ENCODE measurements around the gene HIKESHI. TPM values are rescaled to one million over a fixed set of nuclear protein-coding genes. Genes with fewer than 3 reads are reported as not detected.

HIKESHI gene
- total RNA-seq, 2 experiments from 2014 or later = 37.8 to 38.3 TPM

DNA sequence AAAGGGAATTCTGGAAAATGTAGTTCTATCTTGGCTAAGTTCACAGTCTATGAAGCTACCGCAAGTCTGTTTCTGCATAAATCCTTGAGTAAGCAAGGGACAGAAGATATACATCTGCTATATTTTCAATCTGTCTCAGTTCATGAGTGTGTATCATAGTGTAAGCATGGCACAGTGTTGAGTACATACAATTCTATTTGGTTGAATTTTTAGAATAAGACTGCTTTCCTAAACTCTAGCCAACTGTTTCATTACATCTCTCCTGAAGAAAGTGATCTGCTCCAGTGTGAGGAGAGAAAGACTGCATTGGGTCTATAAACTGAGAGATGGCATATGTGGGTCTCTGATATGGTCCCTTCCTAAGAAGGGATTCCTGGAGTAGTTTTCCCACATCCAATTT is 70.0 kb downstream of the HIKESHI start:
- POLR2A ChIA-PET = no interaction called here
- DNase-seq (no peak), ATAC-seq (ENCODE audit: low read depth) (no peak)
- Mint-ChIP-seq H3K27ac (no peak overlapping the region), H3K4me1 (peaks cover 15% of the 10 kb centered on the region), H3K27me3 (no peaks in the 10 kb centered on the region), H3K9me3 (peaks cover 8% of the 10 kb centered on the region), H3K36me3 (peaks cover 2% of the 10 kb centered on the region), H3K4me3 (no peak overlapping the region)

DNA sequence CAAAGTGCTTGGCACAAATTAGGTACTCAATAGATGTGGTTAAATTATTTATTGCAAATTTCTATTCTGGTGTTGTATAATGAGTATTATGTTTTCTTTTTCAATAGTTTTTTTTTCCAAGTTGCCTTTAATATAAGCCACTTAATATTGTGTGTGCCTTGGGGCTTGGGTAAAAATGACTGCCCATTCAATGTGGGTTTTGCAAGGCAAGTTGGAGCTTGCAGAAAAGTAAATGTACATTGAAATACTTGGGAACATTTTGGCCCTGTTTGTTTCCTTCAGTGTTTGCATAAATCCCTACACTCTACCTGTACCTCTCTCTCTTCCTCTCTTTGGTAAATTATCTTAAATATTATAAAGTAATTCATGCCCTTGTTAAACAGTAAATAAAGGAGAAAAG is 70.5 kb downstream of the HIKESHI start:
- DNase-seq (no peak), ATAC-seq (ENCODE audit: low read depth) (no peak)
- peaks cover 15% of the 10 kb centered on the region for H3K4me1 Mint-ChIP-seq
- peaks cover 2% of the 10 kb centered on the region for H3K36me3 Mint-ChIP-seq
- no peaks in the 10 kb centered on the region for H3K27me3 Mint-ChIP-seq
- POLR2A ChIA-PET = no interaction called here
- no peak overlapping the region for H3K27ac Mint-ChIP-seq
- H3K9me3 Mint-ChIP-seq = peaks cover 8% of the 10 kb centered on the region
- no peak overlapping the region for H3K4me3 Mint-ChIP-seq

DNA sequence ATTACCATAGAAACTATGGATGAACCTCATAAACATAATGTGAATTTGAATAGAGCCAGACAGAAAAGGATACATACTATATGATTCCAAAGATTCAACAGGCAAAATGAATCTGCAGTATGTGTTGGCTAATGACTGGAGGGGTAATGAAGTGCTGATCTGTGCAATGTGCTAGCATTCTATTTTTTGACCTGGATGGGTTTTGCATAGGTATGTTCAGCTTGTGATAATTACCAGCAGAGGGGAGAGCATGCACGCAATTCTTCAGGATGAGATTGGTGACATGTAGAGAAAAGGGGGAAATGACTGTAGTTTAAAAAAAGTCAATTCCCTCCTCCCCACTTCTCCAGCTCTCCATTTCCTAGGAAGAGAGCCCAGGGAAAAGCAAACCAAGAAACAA is 72.0 kb downstream of the HIKESHI start:
- H3K27ac Mint-ChIP-seq = no peak overlapping the region
- H3K27me3 Mint-ChIP-seq = peaks cover 2% of the 10 kb centered on the region
- no peak for ATAC-seq (ENCODE audit: low read depth)
- peaks cover 2% of the 10 kb centered on the region for H3K36me3 Mint-ChIP-seq
- POLR2A ChIA-PET = no interaction called here
- no peak for DNase-seq
- H3K9me3 Mint-ChIP-seq = peaks cover 8% of the 10 kb centered on the region
- H3K4me1 Mint-ChIP-seq = peaks cover 14% of the 10 kb centered on the region
- no peak overlapping the region for H3K4me3 Mint-ChIP-seq

DNA sequence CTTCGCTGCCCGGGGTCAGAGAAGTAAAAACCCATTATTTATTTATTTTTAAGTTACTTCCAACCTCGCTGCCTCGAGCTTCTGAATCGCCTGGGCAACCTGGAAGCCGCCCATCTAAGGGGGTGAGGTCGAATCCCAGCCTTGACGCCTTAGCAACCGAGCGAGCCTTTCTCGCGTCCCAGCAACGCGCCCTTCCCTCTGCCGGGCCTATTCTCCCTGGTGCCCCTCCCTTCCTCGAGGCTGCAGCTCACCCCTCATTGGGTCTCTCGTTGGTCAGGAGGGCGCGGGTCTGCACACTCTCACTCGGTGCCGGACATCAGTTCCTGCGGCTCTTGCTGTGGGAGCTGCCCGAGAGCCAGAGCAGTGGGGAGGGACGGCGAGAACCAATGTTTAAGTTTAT is 72.5 kb downstream of the HIKESHI start, which contains the start of gene CCDC81:
Gene CCDC81 (plus strand): TSS at position 302 of the 400 bp plus-strand sequence. CDS start 277 bp downstream, outside the sequence.
- Mint-ChIP-seq H3K4me1 (peaks cover 13% of the 10 kb centered on the region), H3K27me3 (peaks cover 2% of the 10 kb centered on the region), H3K4me3 (no peak within 1 kb of the TSS), H3K27ac (no peak within 1 kb of the TSS), H3K36me3 (peaks cover 2% of the 10 kb centered on the region), H3K9me3 (peaks cover 8% of the 10 kb centered on the region)
- ATAC-seq (ENCODE audit: low read depth) = no peak
- DNase-seq = no peak
- POLR2A ChIA-PET = no interaction called here

DNA sequence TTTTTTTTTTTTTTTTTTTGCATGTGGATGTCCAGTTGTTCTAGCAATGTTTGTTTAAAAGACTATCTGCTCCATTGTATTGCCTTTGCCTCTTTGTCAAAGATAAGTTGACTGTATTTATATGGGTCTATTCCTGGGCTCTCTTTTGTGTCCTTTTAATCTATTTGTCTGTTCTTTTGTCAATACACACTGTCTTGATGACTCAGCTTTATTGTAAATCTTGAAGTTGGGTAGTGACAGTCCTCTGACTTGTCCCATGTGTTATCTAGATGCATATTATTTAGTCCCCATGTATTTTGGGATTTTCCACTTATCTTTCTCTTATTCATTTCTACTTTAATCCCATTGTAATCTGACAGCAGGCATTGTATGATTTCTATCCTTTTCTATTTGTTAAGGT is 75.9 kb downstream of the HIKESHI start:
- H3K4me1 Mint-ChIP-seq = peaks cover 3% of the 10 kb centered on the region
- H3K4me3 Mint-ChIP-seq = no peak overlapping the region
- no peak overlapping the region for H3K27ac Mint-ChIP-seq
- no peaks in the 10 kb centered on the region for H3K36me3 Mint-ChIP-seq
- H3K9me3 Mint-ChIP-seq = peaks cover 4% of the 10 kb centered on the region
- DNase-seq (no peak), ATAC-seq (ENCODE audit: low read depth) (no peak)
- H3K27me3 Mint-ChIP-seq = peaks cover 2% of the 10 kb centered on the region
- POLR2A ChIA-PET = no interaction called here

DNA sequence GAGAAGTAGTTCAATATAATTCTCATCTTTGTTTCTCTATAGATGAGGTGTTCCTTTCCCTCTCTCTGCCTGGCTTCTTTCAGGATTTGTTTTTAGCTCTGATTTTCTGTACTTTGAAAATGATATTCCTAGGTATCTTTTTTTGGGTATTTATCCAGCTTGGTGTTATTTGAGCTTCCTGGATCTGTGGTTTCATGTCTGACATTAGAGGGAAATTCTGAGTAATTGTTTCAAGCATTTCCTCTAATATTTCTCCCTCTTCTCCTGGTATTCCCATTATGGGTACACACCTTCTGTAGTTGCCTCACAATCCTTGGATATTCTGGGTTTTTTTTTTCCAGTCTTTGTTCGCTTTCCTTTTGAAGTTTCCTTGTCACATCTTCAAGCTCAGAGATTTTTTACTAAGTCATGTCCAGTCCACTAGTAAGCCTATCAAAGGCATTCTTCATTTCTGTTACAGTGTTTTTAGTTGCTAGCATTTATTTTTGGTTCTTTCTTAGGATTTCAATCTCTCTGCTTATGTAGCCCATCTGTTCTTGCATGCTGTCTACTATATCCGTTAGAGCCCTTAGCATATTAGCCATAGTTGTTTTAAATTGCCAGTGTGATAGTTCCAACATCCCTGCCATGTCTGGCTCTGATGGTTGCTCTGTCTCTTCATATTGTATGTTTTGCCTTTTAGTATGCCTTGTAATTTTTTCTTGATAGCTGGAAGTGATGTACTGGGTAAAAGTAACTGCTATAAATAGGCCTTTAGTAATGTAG is 78.4 kb downstream of the HIKESHI start:
- Mint-ChIP-seq H3K27ac (no peak overlapping the region), H3K36me3 (no peaks in the 10 kb centered on the region), H3K4me3 (no peak overlapping the region), H3K27me3 (peaks cover 2% of the 10 kb centered on the region), H3K9me3 (peaks cover 4% of the 10 kb centered on the region), H3K4me1 (no peaks in the 10 kb centered on the region)
- ATAC-seq (ENCODE audit: low read depth) (no peak), DNase-seq (no peak)
- POLR2A ChIA-PET = no interaction called here

DNA sequence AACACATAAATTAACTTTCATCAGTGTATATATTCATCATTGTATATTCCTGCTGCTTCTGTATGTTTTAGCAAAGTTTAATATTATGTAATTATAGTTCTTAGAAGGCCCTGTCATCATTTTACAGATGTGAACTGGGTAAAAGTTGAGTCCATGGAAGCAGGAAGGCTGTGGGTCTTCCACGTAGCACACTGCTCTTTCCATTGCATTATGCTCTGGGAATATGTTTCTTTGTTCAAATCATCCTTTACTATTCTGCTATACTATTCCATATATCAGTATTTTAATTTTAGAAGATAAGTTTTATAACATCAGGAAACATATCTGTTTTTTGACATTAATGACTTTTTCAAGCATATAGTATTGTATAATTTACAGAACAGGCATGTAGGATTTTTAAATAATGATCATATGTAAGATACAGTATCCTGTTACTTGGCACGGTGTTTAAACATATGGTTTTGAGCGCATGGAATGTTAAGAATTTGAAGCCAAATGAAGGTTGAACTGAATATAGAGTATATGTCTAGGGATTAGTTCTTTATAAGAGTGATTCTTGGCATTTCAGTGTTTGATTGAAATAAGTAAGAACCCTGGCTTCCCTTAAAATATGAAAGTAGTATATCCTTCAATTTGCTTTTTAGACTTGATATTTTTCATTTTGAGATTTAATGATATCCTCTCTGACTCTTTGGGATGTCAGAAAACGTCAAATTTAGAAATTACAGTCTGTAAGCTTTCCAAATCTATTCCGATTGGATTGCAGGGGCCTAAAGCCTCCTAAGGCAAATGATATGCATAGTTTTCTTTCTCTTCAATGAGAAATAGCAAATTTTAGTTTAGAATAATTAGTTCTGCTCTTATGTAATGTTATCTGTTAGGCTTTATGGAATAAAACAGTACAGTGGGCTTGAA is 81.3 kb downstream of the HIKESHI start:
- ATAC-seq (ENCODE audit: low read depth) = no peak

DNA sequence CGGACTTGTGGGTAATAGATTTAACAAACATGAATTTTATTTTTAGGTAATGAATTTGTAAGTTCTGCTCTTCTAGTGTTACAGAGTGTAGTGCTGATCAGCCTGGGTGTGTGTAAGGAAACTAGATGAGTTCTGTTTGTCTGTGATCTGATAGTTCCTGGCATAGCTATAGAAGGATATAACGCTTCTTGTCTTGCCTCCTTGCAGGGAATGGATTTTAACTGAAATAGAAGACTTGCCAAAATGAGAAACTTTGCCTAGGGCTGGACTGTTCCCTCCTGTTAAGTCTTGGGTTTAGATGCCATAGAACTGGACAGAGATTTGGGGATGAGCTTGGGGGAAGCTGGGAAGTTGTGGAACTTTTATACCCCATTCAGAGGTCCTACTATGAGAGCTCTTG is 84.2 kb downstream of the HIKESHI start:
- H3K27ac Mint-ChIP-seq = no peak overlapping the region
- POLR2A ChIA-PET = no interaction called here
- ATAC-seq (ENCODE audit: low read depth) (no peak), DNase-seq (no peak)
- no peak overlapping the region for H3K4me3 Mint-ChIP-seq
- peaks cover 2% of the 10 kb centered on the region for H3K9me3 Mint-ChIP-seq
- no peaks in the 10 kb centered on the region for H3K36me3 Mint-ChIP-seq
- no peaks in the 10 kb centered on the region for H3K27me3 Mint-ChIP-seq
- no peaks in the 10 kb centered on the region for H3K4me1 Mint-ChIP-seq

More for the DNA sequence above, 81.3 kb downstream of the HIKESHI start:
- Mint-ChIP-seq H3K4me1 (no peaks in the 10 kb centered on the region), H3K4me3 (no peak overlapping the region), H3K27me3 (no peaks in the 10 kb centered on the region), H3K36me3 (no peaks in the 10 kb centered on the region), H3K27ac (no peak overlapping the region), H3K9me3 (no peaks in the 10 kb centered on the region)
- DNase-seq = no peak
- POLR2A ChIA-PET = no interaction called here

DNA sequence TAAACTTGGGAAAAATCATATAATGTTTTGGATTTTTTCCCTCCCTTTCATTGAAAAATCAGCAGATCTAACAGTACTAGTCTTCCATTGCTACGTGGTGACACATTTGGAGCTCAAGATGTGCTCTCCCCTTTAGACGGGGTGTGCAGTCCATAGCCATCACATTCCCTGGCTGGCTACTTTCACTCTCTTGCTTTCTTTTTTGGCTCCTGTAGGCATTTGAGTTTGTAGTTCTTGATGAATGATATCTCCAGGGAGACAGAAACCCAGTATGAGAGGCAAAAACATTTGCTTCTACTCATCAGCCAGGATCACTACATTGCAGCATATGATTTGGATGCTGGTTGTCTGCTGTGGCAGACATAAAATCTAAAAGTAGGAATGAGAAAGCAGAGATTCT is 84.7 kb downstream of the HIKESHI start:
- Mint-ChIP-seq H3K9me3 (peaks cover 2% of the 10 kb centered on the region), H3K4me1 (no peaks in the 10 kb centered on the region), H3K4me3 (no peak overlapping the region), H3K36me3 (no peaks in the 10 kb centered on the region), H3K27me3 (no peaks in the 10 kb centered on the region), H3K27ac (no peak overlapping the region)
- ATAC-seq (ENCODE audit: low read depth) (no peak), DNase-seq (no peak)
- POLR2A ChIA-PET = no interaction called here

DNA sequence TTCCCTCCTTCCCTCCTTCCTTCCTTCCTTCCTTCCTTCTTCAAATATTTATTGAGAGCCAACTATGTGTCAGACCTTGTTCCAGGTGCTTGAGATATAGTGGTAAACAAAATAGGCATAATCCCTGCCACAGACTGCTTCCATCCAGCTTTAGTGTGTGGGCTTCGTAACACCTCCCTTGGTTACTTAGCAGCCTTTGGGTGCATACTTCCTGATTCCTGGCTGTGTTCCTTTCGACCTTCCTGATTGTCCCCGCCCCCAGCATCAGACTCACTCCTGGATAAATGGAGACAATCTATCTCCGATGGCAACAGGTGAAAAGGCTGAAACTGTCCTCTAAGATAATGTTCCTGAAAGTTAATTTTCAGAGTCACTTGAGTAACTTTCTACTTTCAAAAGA is 86.2 kb downstream of the HIKESHI start:
- Mint-ChIP-seq H3K27me3 (no peaks in the 10 kb centered on the region), H3K4me3 (no peak overlapping the region), H3K9me3 (peaks cover 2% of the 10 kb centered on the region), H3K27ac (no peak overlapping the region), H3K36me3 (no peaks in the 10 kb centered on the region), H3K4me1 (no peaks in the 10 kb centered on the region)
- DNase-seq = no peak
- POLR2A ChIA-PET = no interaction called here
- no peak for ATAC-seq (ENCODE audit: low read depth)

DNA sequence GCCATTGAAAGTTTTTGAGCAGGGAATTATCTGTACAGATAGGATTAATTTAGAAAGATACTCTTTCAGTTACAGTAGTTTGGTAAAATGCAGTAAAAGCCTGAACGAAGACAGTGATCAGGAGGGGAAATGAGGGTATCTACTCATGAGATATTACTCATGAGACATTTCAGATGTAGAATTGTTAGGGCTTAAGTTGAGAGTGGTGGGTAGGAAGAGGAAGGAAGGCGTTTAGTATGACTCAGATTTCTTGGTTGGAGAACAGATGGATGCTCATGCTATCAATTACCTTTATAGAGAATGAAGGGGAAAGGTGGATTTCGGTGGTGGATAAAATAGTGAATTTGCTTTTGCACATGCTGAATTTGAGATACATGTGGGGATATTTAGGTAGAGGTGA is 88.4 kb downstream of the HIKESHI start:
- DNase-seq (no peak), ATAC-seq (ENCODE audit: low read depth) (no peak)
- no peak overlapping the region for H3K27ac Mint-ChIP-seq
- H3K9me3 Mint-ChIP-seq = peaks cover 2% of the 10 kb centered on the region
- no peaks in the 10 kb centered on the region for H3K36me3 Mint-ChIP-seq
- no peak overlapping the region for H3K4me3 Mint-ChIP-seq
- POLR2A ChIA-PET = no interaction called here
- H3K27me3 Mint-ChIP-seq = no peaks in the 10 kb centered on the region
- H3K4me1 Mint-ChIP-seq = no peaks in the 10 kb centered on the region

DNA sequence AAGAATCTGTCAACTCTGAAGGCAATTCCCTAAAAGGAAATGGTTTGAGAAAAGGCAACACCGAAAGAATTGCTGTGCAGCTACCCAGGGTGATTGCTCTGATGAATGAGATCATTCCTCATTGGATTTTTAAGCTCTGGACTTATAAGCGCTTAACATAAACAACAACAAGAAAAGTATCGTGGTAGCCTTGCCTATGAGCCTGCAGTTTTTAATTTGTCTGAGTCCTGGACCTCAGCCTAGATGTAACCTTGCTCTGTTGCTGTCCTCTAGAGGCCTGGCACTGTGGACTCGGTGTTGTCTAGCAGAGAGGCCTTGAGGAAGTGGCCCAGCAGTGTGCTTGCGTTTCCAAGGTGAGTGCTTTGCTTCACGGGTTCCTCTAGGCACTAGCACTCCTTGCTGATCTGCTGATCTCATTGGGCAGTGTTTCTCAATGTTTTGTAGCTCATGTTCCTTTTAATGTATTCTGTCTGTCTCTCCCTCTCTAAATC is 93.1 kb downstream of the HIKESHI start:
- no peak for ATAC-seq (ENCODE audit: low read depth)
- no peak for DNase-seq
- Mint-ChIP-seq H3K9me3 (no peaks in the 10 kb centered on the region), H3K27ac (no peak overlapping the region), H3K4me1 (peaks cover 9% of the 10 kb centered on the region), H3K4me3 (no peak overlapping the region), H3K27me3 (no peaks in the 10 kb centered on the region), H3K36me3 (peaks cover 4% of the 10 kb centered on the region)
- POLR2A ChIA-PET = no interaction called here
